ENCODE measurements around the gene EXO5. TPM values are rescaled to one million over a fixed set of nuclear protein-coding genes. Genes with fewer than 3 reads are reported as not detected.

Gene EXO5, protein sequence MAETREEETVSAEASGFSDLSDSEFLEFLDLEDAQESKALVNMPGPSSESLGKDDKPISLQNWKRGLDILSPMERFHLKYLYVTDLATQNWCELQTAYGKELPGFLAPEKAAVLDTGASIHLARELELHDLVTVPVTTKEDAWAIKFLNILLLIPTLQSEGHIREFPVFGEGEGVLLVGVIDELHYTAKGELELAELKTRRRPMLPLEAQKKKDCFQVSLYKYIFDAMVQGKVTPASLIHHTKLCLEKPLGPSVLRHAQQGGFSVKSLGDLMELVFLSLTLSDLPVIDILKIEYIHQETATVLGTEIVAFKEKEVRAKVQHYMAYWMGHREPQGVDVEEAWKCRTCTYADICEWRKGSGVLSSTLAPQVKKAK
- total RNA-seq (2022; extraction: Qiagen RNA extraction): 3.9 to 4.8 TPM (median 4.4 TPM) in 5 replicates

DNA sequence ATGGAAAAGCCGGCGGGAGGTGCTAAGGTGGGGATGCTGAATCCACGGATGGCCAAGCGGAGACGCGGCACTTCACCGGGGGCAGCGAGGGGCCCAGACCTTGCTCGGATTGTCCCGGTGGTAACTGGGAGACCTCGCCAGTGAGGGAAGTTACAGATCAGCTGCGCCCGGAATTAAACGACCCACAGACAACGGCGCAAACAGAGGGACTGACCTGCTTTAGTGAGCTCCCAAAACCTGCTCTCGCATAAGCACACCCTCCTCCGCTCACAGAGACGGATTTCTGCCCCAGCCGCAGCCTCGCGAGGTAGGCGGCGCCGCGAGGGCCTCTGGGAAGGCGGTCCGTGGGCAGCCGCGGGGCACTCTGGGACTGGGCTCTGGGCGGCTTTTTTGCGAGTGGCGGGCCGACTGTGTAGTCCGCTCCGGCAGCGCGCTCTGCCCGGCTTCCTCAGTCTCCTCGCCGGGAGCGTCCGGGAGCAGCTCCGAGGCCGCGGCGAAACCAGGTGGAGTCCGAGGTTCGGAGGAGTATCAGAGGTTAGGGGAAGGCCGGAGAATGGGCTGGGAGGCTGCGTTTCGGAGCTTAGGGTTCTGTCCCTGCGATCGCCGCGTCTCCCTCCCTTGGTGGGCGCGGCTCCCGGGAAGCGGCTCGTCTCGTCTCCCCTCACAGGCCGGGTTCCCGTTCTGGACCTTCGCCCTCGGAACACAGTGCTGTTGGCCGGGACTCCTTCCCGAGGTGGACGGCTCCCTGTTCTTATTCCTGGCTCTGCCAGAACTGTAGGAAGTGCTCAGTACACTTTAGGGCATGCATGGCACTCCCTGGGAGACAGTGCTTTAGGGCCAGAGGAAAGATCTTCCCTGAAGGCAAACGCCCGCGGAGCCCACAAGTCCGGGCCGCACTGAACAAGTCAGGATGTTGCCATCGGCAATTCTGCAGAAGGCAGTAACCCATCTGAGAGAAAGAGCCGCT lies at the start of gene EXO5:
TSS of gene EXO5 (plus strand) at position 393 of the 967 bp plus-strand sequence. CDS start 5,778 bp downstream, outside the sequence.

DNA sequence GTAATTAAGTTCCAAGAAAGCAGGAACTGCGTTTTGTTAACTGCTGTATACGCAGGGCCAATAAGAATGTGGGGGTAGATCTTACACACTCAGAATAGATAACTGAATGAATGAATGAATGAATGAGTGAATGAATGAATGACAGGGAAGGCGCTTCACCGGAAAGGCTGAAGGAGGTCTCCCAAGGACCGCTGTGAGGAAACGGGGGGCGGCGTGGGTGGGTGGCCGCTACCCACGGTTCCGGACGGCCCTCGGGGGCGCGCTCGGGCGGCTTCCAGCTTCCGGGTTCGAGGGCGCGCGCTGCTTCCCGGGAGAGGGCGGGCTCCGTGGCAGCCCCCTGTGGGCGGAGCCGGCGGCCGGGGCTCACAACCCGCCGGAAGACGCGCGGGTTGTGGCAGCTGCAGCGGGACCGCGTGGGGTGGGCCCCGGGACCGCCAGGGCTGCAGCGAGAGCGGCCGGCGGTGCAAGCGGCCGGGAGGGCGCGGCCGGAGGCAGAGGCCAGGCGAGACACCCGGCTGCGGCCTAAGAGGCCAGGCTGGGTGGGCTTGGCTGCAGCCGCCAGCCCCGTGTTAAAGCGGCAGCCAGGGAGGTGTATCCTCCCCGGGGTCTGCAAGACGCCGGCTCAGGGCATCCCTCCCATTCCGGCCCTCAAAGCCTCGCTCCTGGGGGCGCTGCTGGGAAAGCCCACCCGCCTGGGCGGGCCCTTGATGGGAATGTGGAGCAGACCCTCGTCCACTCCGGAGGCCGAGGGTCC lies 31.5 kb upstream of the EXO5 start, which contains the start of gene ZFP69:
TSS of gene ZFP69 (plus strand) at position 367 of the 754 bp plus-strand sequence. CDS start 2,072 bp downstream, outside the sequence.

DNA sequence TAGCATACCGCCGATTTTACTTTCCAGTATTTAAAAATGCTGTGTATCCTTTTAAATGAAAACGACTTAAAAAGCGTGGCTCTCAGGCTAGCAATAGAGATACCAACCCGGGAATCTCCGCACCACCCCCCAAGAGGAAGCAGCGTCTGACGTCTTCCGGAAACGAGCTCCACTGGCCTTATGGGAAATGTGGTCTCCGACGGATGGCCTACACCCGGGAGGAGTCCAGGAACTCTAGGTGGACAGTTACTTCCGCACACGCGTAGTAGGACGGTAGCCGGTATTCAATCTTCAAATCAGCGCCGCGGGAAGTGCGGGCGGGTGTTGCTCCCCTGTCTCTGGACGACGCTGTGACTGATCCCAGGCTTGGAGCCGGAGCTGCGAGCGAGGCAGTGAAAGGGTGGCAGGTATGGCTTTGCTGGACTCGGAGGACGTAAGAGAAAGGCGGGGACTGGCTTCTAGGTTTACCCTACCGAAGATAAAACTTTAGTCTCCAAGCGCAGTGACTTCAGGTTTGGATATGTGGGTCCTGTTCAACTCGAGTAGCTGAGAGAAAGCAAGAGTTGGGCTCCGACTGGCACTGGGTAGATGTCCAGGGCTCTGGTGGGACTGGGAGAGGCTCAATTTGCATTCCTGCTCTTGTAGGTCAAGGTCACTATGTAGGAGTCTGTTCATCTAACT lies 23.0 kb downstream of the EXO5 start, which contains the start of gene ZNF684:
TSS of gene ZNF684 (plus strand) at position 257 of the 681 bp plus-strand sequence. CDS start 1,530 bp downstream, outside the sequence.

Other genes starting within 250 kb of the EXO5 start
- 0.09 to 0.39 TPM (median 0.36 TPM) in 5 replicates for gene COL9A2, start 191.5 kb upstream of the EXO5 start, total RNA-seq (2022; extraction: Qiagen RNA extraction)
- gene SMAP2, start 135.0 kb upstream of the EXO5 start, total RNA-seq (2022; extraction: Qiagen RNA extraction): 9.4 to 11.1 TPM (median 9.5 TPM) in 5 replicates
- gene ZFP69B, start 58.3 kb upstream of the EXO5 start, total RNA-seq (2022; extraction: Qiagen RNA extraction): 1.3 to 2.1 TPM (median 1.9 TPM) in 5 replicates
- not detected in 5 replicates for gene ZFP69, start 31.5 kb upstream of the EXO5 start, total RNA-seq (2022; extraction: Qiagen RNA extraction)
- 1.8 to 2.4 TPM (median 2.1 TPM) in 5 replicates for gene ZNF684, start 22.9 kb downstream of the EXO5 start, total RNA-seq (2022; extraction: Qiagen RNA extraction)
- gene RIMS3, start 156.9 kb downstream of the EXO5 start, total RNA-seq (2022; extraction: Qiagen RNA extraction): 0.61 to 1.3 TPM (median 1.0 TPM) in 5 replicates
- 37.0 to 40.6 TPM (median 39.8 TPM) in 5 replicates for gene NFYC, start 182.9 kb downstream of the EXO5 start, total RNA-seq (2022; extraction: Qiagen RNA extraction)

Measured in A549 treated with CORT108297 at 1 μM for 4 hours (cell line).